ENCODE measurements around the gene PTGES2.

PTGES2 gene

DNA sequence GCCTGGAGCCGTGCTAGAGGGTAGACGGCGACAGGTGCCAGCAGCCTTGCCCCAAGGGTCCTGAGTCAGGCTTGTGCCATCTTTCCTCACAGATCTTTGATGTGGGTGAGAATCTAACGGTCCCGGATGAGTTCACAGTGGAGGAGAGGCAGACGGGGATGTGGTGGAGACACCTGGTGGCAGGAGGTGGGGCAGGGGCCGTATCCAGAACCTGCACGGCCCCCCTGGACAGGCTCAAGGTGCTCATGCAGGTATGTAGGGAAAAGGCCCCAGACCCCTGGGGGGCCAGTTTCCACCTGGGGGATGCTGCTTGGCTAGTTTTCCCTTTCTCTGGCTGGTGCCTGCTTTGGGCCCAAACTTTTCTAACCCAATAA is 24.0 kb downstream of the PTGES2 start:
- DNase-seq (ENCODE audit: low read depth) = no peak
- H3K4me3 ChIP-seq (ENCODE audit: low read depth, low read length) = no peak overlapping the region
- TF ChIP-seq, protein P1, sequence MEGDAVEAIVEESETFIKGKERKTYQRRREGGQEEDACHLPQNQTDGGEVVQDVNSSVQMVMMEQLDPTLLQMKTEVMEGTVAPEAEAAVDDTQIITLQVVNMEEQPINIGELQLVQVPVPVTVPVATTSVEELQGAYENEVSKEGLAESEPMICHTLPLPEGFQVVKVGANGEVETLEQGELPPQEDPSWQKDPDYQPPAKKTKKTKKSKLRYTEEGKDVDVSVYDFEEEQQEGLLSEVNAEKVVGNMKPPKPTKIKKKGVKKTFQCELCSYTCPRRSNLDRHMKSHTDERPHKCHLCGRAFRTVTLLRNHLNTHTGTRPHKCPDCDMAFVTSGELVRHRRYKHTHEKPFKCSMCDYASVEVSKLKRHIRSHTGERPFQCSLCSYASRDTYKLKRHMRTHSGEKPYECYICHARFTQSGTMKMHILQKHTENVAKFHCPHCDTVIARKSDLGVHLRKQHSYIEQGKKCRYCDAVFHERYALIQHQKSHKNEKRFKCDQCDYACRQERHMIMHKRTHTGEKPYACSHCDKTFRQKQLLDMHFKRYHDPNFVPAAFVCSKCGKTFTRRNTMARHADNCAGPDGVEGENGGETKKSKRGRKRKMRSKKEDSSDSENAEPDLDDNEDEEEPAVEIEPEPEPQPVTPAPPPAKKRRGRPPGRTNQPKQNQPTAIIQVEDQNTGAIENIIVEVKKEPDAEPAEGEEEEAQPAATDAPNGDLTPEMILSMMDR (IDR thresholded peaks at IDR 0.05; ENCODE audit: low read depth, low read length, missing control alignments) = no peak

DNA sequence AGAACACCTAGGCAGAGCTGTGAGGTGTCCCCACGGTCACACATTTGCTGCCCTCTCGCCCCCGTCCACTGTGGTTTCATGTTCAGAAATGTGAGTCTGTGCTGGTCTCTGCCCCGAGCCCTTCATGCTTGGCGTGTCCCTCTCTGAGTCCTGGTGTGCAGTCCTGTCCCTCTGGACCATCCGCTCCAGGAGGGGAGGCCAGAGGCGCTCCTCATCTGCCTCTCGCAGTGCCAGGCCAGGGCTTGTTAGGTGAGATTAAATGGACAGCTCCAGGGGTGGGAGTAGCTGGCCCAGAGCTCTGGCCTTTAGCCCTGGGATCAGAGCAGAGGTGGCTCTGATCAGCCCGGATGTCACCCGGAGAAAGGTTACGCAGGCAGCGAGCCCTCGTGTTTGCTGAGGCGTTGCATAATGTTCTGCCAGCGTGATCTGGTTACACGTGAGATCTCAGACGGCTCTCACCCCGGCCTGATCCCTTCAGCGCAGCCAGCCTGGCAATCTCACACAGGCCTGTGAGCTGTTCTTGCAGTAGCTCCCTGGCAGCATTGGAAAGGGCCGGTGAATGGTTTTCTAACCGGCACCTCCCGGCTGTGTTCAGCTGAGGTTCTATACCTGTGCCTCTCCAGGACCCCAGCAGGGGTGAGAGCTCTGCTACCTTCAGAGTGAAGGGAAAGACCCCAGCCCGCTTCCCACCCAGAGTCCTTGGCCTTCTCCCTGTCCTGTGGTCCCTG is 24.5 kb downstream of the PTGES2 start:
- H3K4me3 ChIP-seq (ENCODE audit: low read depth, low read length) = no peak overlapping the region
- DNase-seq (ENCODE audit: low read depth) = no peak
- TF ChIP-seq, protein P1 (IDR thresholded peaks at IDR 0.05; ENCODE audit: low read depth, low read length, missing control alignments) = no peak

DNA sequence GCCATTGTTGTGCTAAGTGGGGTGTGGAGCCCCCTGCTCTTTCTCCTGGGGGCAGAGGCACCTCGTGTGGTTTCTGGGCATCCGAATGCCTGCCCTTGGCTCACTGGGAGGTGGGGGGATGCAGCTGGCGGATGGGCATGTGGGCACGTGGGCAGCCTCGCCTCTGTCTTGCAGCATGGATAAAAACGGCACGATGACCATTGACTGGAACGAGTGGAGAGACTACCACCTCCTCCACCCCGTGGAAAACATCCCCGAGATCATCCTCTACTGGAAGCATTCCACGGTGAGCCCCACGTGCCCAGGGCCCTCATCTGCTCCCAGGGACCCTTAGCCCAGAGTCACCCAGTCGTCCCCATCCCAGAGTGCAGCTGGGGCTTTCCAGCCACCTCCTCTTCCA is 25.3 kb downstream of the PTGES2 start:
- no peak overlapping the region for H3K4me3 ChIP-seq (ENCODE audit: low read depth, low read length)
- no peak for DNase-seq (ENCODE audit: low read depth)
- TF ChIP-seq, protein P1 (IDR thresholded peaks at IDR 0.05; ENCODE audit: low read depth, low read length, missing control alignments) = no peak

GRCh38 chr9:128101690-128102089 is 25.8 kb downstream of the PTGES2 start:
- no peak for DNase-seq (ENCODE audit: low read depth)
- TF ChIP-seq, protein P1 (IDR thresholded peaks at IDR 0.05; ENCODE audit: low read depth, low read length, missing control alignments) = no peak
- no peak overlapping the region for H3K4me3 ChIP-seq (ENCODE audit: low read depth, low read length)

DNA sequence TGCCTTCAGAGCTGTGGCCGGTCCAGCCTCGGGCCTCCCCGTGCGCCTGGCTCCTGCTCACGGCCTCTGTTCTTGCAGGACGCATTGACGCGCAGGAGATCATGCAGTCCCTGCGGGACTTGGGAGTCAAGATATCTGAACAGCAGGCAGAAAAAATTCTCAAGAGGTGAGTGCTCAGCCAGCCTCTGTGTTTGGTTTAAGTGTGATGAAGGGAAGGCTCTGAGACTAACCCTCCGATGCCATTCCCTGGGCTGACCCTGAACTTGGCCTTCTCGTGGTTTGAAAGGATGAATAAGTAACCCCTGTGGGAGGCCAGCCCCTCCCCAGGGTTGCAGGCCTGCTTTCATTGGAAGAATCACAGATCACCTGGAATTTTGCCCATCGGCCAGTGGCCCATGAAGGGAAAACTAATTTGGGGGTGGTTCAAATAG is 26.3 kb downstream of the PTGES2 start:
- no peak overlapping the region for H3K4me3 ChIP-seq (ENCODE audit: low read depth, low read length)
- no peak for DNase-seq (ENCODE audit: low read depth)
- TF ChIP-seq, protein P1 (IDR thresholded peaks at IDR 0.05; ENCODE audit: low read depth, low read length, missing control alignments) = no peak

GRCh38 chr9:128100581-128100980 is 26.9 kb downstream of the PTGES2 start:
- TF ChIP-seq, protein P1 (IDR thresholded peaks at IDR 0.05; ENCODE audit: low read depth, low read length, missing control alignments) = no peak
- DNase-seq (ENCODE audit: low read depth) = no peak
- H3K4me3 ChIP-seq (ENCODE audit: low read depth, low read length) = no peak overlapping the region

DNA sequence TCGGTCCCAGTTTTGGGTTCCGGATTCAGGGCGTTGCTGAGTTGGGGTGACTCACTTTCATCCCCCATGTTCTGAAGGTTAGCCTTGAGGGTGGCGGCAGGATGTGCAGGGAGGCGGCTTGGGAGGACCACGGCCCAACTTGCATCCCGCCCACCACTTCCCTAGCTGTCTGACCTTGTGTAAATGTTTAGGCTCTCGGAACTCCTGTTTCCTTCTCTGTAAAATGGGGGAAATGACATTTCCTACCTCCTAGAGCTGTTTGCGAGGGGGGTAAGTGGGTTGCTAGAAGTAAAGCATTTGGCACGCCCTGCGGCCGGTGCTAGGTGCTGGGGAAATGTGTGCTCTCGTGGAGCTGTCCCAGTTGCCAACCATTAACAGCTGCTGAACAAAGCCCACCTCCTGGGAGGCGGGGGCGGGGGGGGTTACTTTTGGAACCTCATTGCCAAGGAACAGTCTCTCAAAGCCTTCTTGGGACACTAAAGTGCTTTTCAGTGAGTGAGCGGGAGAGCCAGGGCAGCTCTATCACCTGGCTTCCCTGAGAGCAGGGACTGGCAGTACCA is 27.5 kb downstream of the PTGES2 start:
- TF ChIP-seq, protein P1 (IDR thresholded peaks at IDR 0.05; ENCODE audit: low read depth, low read length, missing control alignments) = no peak
- no peak for DNase-seq (ENCODE audit: low read depth)
- H3K4me3 ChIP-seq (ENCODE audit: low read depth, low read length) = no peak overlapping the region

Measured in GM12864 (cell line).